WTC11 (cell line): ENCODE results near the gene CD207.

Source experiments
- MXD4 ChIP-seq: fragments of 250-450 bp; sonication (Bioruptor Pico); IDR thresholded peaks from 2 replicates; pipeline ENCODE4 v1.8.0; 2021; ENCODE audit warnings: mild to moderate bottlenecking, moderate library complexity, borderline replicate concordance
- OVOL2 ChIP-seq: fragments of 250-450 bp; sonication (Bioruptor Pico); IDR thresholded peaks from 2 replicates; pipeline ENCODE4 v1.9.0; 2021; ENCODE audit warnings: mild to moderate bottlenecking, borderline replicate concordance
- RORB ChIP-seq: fragments of 250-450 bp; sonication (Bioruptor Pico); IDR thresholded peaks from 2 replicates; pipeline ENCODE4 v1.9.0; 2021; ENCODE audit warnings: mild to moderate bottlenecking
- SMAD4 ChIP-seq: sonication (generic); formaldehyde crosslinking; IDR thresholded peaks from 2 replicates; pipeline ENCODE4 v1.8.0; 2022; ENCODE audit warnings: mild to moderate bottlenecking, missing genetic modification reagents
- TCF7 ChIP-seq: sonication (generic); formaldehyde crosslinking; IDR thresholded peaks from 2 replicates; pipeline ENCODE4 v1.8.0; 2022; ENCODE audit warnings: mild to moderate bottlenecking, low read depth, missing genetic modification reagents, moderate library complexity
- ZBTB21 ChIP-seq: sonication (generic); formaldehyde crosslinking; IDR thresholded peaks from 2 replicates; pipeline ENCODE4 v1.8.1; 2023; ENCODE audit warnings: mild to moderate bottlenecking, missing genetic modification reagents, borderline replicate concordance
- ZNF416 ChIP-seq: fragments of 250-450 bp; sonication (Bioruptor Pico); IDR thresholded peaks from 2 replicates; pipeline ENCODE4 v1.9.0; 2021; ENCODE audit warnings: mild to moderate bottlenecking, inconsistent platforms
- TF ChIP-seq, protein P1 (sequence below): sonication (generic); formaldehyde crosslinking; conservative IDR thresholded peaks from 2 replicates; pipeline ENCODE4 v1.8.1; 2023; ENCODE audit warnings: mild to moderate bottlenecking, low read depth, missing genetic modification reagents, moderate library complexity
- TF ChIP-seq, protein P2 (sequence below): fragments of 200-600 bp; IDR thresholded peaks from 2 replicates; pipeline ENCODE4 v1.8.0; 2022; ENCODE audit warnings: antibody characterized with exemption
- TF ChIP-seq, protein P3 (sequence below): fragments of 250-450 bp; sonication (Bioruptor Pico); IDR thresholded peaks from 2 replicates; pipeline ENCODE4 v1.9.0; 2021; ENCODE audit warnings: mild to moderate bottlenecking
- TF ChIP-seq, protein P4 (sequence below): sonication (generic); formaldehyde crosslinking; IDR thresholded peaks from 2 replicates; pipeline ENCODE4 v1.8.0; 2023; ENCODE audit warnings: missing genetic modification reagents
- TF ChIP-seq, protein P5 (sequence below): sonication (generic); formaldehyde crosslinking; IDR thresholded peaks from 2 replicates; pipeline ENCODE4 v1.8.1; 2023; ENCODE audit warnings: mild to moderate bottlenecking, missing genetic modification reagents
- TF ChIP-seq, protein P6 (sequence below): sonication (generic); formaldehyde crosslinking; IDR thresholded peaks from 2 replicates; pipeline ENCODE4 v1.8.0; 2022; ENCODE audit warnings: mild to moderate bottlenecking, missing genetic modification reagents

DNA sequence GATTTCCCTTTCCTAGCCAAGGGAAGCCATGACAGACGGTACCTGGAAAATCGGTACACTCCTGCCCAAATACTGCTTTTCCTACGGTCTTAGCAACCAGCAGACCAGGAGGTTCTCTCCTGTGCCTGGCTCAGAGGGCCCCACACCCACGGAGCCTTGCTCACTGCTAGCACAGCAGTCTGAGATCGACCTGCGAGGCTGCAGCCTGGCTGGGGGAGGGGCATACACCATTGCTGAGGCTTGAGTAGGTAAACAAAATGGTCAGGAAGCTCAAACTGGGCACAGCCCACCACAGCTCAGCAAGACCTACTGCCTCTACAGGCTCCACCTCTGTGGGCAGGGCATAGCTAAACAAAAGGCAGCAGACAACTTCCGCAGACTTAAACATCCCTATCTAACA is 6.8 kb upstream of the CD207 start:
- TF ChIP-seq, protein P1, sequence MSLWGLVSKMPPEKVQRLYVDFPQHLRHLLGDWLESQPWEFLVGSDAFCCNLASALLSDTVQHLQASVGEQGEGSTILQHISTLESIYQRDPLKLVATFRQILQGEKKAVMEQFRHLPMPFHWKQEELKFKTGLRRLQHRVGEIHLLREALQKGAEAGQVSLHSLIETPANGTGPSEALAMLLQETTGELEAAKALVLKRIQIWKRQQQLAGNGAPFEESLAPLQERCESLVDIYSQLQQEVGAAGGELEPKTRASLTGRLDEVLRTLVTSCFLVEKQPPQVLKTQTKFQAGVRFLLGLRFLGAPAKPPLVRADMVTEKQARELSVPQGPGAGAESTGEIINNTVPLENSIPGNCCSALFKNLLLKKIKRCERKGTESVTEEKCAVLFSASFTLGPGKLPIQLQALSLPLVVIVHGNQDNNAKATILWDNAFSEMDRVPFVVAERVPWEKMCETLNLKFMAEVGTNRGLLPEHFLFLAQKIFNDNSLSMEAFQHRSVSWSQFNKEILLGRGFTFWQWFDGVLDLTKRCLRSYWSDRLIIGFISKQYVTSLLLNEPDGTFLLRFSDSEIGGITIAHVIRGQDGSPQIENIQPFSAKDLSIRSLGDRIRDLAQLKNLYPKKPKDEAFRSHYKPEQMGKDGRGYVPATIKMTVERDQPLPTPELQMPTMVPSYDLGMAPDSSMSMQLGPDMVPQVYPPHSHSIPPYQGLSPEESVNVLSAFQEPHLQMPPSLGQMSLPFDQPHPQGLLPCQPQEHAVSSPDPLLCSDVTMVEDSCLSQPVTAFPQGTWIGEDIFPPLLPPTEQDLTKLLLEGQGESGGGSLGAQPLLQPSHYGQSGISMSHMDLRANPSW (CRISPR knock-in tag): no peak
- TF ChIP-seq, protein P2, sequence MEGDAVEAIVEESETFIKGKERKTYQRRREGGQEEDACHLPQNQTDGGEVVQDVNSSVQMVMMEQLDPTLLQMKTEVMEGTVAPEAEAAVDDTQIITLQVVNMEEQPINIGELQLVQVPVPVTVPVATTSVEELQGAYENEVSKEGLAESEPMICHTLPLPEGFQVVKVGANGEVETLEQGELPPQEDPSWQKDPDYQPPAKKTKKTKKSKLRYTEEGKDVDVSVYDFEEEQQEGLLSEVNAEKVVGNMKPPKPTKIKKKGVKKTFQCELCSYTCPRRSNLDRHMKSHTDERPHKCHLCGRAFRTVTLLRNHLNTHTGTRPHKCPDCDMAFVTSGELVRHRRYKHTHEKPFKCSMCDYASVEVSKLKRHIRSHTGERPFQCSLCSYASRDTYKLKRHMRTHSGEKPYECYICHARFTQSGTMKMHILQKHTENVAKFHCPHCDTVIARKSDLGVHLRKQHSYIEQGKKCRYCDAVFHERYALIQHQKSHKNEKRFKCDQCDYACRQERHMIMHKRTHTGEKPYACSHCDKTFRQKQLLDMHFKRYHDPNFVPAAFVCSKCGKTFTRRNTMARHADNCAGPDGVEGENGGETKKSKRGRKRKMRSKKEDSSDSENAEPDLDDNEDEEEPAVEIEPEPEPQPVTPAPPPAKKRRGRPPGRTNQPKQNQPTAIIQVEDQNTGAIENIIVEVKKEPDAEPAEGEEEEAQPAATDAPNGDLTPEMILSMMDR: no peak
- TF ChIP-seq MXD4 (CRISPR knock-in tag) (no peak), TCF7 (no peak), OVOL2 (CRISPR knock-in tag) (no peak), SMAD4 (no peak), ZBTB21 (CRISPR knock-in tag) (no peak), ZNF416 (CRISPR knock-in tag) (no peak), RORB (no peak)
- TF ChIP-seq, protein P3, sequence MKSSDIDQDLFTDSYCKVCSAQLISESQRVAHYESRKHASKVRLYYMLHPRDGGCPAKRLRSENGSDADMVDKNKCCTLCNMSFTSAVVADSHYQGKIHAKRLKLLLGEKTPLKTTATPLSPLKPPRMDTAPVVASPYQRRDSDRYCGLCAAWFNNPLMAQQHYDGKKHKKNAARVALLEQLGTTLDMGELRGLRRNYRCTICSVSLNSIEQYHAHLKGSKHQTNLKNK: no peak
- TF ChIP-seq, protein P4, sequence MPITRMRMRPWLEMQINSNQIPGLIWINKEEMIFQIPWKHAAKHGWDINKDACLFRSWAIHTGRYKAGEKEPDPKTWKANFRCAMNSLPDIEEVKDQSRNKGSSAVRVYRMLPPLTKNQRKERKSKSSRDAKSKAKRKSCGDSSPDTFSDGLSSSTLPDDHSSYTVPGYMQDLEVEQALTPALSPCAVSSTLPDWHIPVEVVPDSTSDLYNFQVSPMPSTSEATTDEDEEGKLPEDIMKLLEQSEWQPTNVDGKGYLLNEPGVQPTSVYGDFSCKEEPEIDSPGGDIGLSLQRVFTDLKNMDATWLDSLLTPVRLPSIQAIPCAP (CRISPR knock-in tag): no peak
- TF ChIP-seq, protein P5, sequence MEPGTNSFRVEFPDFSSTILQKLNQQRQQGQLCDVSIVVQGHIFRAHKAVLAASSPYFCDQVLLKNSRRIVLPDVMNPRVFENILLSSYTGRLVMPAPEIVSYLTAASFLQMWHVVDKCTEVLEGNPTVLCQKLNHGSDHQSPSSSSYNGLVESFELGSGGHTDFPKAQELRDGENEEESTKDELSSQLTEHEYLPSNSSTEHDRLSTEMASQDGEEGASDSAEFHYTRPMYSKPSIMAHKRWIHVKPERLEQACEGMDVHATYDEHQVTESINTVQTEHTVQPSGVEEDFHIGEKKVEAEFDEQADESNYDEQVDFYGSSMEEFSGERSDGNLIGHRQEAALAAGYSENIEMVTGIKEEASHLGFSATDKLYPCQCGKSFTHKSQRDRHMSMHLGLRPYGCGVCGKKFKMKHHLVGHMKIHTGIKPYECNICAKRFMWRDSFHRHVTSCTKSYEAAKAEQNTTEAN (CRISPR knock-in tag): no peak
- TF ChIP-seq, protein P6, sequence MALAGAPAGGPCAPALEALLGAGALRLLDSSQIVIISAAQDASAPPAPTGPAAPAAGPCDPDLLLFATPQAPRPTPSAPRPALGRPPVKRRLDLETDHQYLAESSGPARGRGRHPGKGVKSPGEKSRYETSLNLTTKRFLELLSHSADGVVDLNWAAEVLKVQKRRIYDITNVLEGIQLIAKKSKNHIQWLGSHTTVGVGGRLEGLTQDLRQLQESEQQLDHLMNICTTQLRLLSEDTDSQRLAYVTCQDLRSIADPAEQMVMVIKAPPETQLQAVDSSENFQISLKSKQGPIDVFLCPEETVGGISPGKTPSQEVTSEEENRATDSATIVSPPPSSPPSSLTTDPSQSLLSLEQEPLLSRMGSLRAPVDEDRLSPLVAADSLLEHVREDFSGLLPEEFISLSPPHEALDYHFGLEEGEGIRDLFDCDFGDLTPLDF (CRISPR knock-in tag): no peak
